ENCODE results near the gene TAF11. TPM values are rescaled to one million over a fixed set of nuclear protein-coding genes. Genes with fewer than 3 reads are reported as not detected.
"Not testable (repeated sequence)": the region's sequence is repeated elsewhere in the genome, so short reads cannot be mapped to it uniquely, and the experiment has no call there.

Gene TAF11
- total RNA-seq, 2 donors from 2014 or later, result 32.8 to 38.9 TPM

- Mint-ChIP-seq H3K27ac (no peak overlapping the region), H3K9me3 (no peaks in the 10 kb centered on the region), H3K4me1 (ENCODE audit: low read depth in 2 of 2) (peaks cover 24 to 25% of the 10 kb centered on the region in 2 donors), H3K36me3 (no peaks in the 10 kb centered on the region), H3K4me3 (no peak overlapping the region), H3K27me3 (no peaks in the 10 kb centered on the region)
- DNase-seq (ENCODE audit: low spot score) (no peak), ATAC-seq (no peak)
Measured at GRCh38 chr6:34916348-34916967, 28.6 kb upstream of the TAF11 start.

- Mint-ChIP-seq H3K27me3 (peaks cover 0 to 3% of the 10 kb centered on the region in 2 donors), H3K27ac (no peak overlapping the region), H3K9me3 (no peaks in the 10 kb centered on the region), H3K36me3 (no peaks in the 10 kb centered on the region), H3K4me3 (no peak overlapping the region), H3K4me1 (ENCODE audit: low read depth in 2 of 2) (peaks cover 32 to 35% of the 10 kb centered on the region in 2 donors)
- DNase-seq (ENCODE audit: low spot score), result no peak
- no peak for ATAC-seq
Measured at GRCh38 chr6:34914358-34914757, 26.5 kb upstream of the TAF11 start.

- H3K27ac Mint-ChIP-seq, result peak overlapping the region; percentile 3 to 78
- no peaks in the 10 kb centered on the region for H3K9me3 Mint-ChIP-seq
- no peaks in the 10 kb centered on the region for H3K36me3 Mint-ChIP-seq
- H3K4me3 Mint-ChIP-seq, result peak overlapping the region; percentile 46
- ATAC-seq, result peak; percentile 77 to 93
- H3K27me3 Mint-ChIP-seq, result peaks cover 0 to 4% of the 10 kb centered on the region in 2 donors
- peaks cover 35 to 37% of the 10 kb centered on the region in 2 donors for H3K4me1 Mint-ChIP-seq (ENCODE audit: low read depth in 2 of 2)
- no peak for DNase-seq (ENCODE audit: low spot score)
Measured at GRCh38 chr6:34912715-34913464, 25.0 kb upstream of the TAF11 start.

- peaks cover 38 to 41% of the 10 kb centered on the region in 2 donors for H3K4me1 Mint-ChIP-seq (ENCODE audit: low read depth in 2 of 2)
- no peak overlapping the region for H3K4me3 Mint-ChIP-seq
- peaks cover 0 to 4% of the 10 kb centered on the region in 2 donors for H3K27me3 Mint-ChIP-seq
- ATAC-seq (no peak), DNase-seq (ENCODE audit: low spot score) (no peak)
- no peak overlapping the region for H3K27ac Mint-ChIP-seq
- H3K9me3 Mint-ChIP-seq, result no peaks in the 10 kb centered on the region
- H3K36me3 Mint-ChIP-seq, result no peaks in the 10 kb centered on the region
Measured at GRCh38 chr6:34911822-34912221, 24.0 kb upstream of the TAF11 start.

GRCh38 chr6:34909320-34909883, 21.6 kb upstream of the TAF11 start:
- H3K27ac Mint-ChIP-seq, result no peak overlapping the region
- DNase-seq (ENCODE audit: low spot score) (no peak), ATAC-seq (no peak)
- no peak overlapping the region for H3K4me3 Mint-ChIP-seq
- H3K27me3 Mint-ChIP-seq, result peaks cover 0 to 4% of the 10 kb centered on the region in 2 donors
- H3K36me3 Mint-ChIP-seq, result no peaks in the 10 kb centered on the region
- H3K4me1 Mint-ChIP-seq (ENCODE audit: low read depth in 2 of 2), result peaks cover 62% of the 10 kb centered on the region in 2 donors
- H3K9me3 Mint-ChIP-seq, result no peaks in the 10 kb centered on the region

GRCh38 chr6:34908194-34908593, 20.4 kb upstream of the TAF11 start:
- Mint-ChIP-seq H3K27me3 (peaks cover 0 to 4% of the 10 kb centered on the region in 2 donors), H3K36me3 (no peaks in the 10 kb centered on the region), H3K27ac (peak overlapping the region in 1 of 2 donors; percentile 69), H3K4me1 (ENCODE audit: low read depth in 2 of 2) (peaks cover 62% of the 10 kb centered on the region in 2 donors), H3K4me3 (no peak overlapping the region), H3K9me3 (no peaks in the 10 kb centered on the region)
- DNase-seq (ENCODE audit: low spot score) (no peak), ATAC-seq (no peak)

GRCh38 chr6:34906826-34907225, 19.0 kb upstream of the TAF11 start:
- Mint-ChIP-seq H3K27me3 (peaks cover 0 to 4% of the 10 kb centered on the region in 2 donors), H3K27ac (peak overlapping the region in 1 of 2 donors; percentile 96), H3K9me3 (no peaks in the 10 kb centered on the region), H3K36me3 (no peaks in the 10 kb centered on the region), H3K4me1 (ENCODE audit: low read depth in 2 of 2) (peaks cover 50 to 51% of the 10 kb centered on the region in 2 donors), H3K4me3 (no peak overlapping the region)
- DNase-seq (ENCODE audit: low spot score), result no peak
- ATAC-seq, result no peak

- ATAC-seq, result peak; percentile 91 to 94
- Mint-ChIP-seq H3K36me3 (no peaks in the 10 kb centered on the region), H3K4me1 (ENCODE audit: low read depth in 2 of 2) (peaks cover 42 to 51% of the 10 kb centered on the region in 2 donors), H3K27ac (peak overlapping the region; percentile 59 to 96), H3K4me3 (peak overlapping the region; percentile 63), H3K27me3 (peaks cover 0 to 4% of the 10 kb centered on the region in 2 donors), H3K9me3 (no peaks in the 10 kb centered on the region)
- DNase-seq (ENCODE audit: low spot score), result no peak
Measured at GRCh38 chr6:34904990-34905613, 17.3 kb upstream of the TAF11 start.

- H3K4me3 Mint-ChIP-seq, result no peak overlapping the region
- no peak for DNase-seq (ENCODE audit: low spot score)
- no peaks in the 10 kb centered on the region for H3K36me3 Mint-ChIP-seq
- H3K9me3 Mint-ChIP-seq, result no peaks in the 10 kb centered on the region
- peaks cover 31 to 32% of the 10 kb centered on the region in 2 donors for H3K4me1 Mint-ChIP-seq (ENCODE audit: low read depth in 2 of 2)
- H3K27me3 Mint-ChIP-seq, result no peaks in the 10 kb centered on the region
- no peak for ATAC-seq
- no peak overlapping the region for H3K27ac Mint-ChIP-seq
Measured at GRCh38 chr6:34901930-34902329, 14.1 kb upstream of the TAF11 start.

GRCh38 chr6:34900321-34901031, 12.6 kb upstream of the TAF11 start:
- Mint-ChIP-seq H3K27me3 (no peaks in the 10 kb centered on the region), H3K27ac (no peak overlapping the region), H3K4me3 (no peak overlapping the region), H3K4me1 (ENCODE audit: low read depth in 2 of 2) (peaks cover 18 to 20% of the 10 kb centered on the region in 2 donors), H3K36me3 (no peaks in the 10 kb centered on the region), H3K9me3 (no peaks in the 10 kb centered on the region)
- DNase-seq (ENCODE audit: low spot score) (no peak), ATAC-seq (no peak)

- H3K27ac Mint-ChIP-seq; H3K27me3 Mint-ChIP-seq; ATAC-seq; H3K36me3 Mint-ChIP-seq; DNase-seq (ENCODE audit: low spot score); H3K4me3 Mint-ChIP-seq; H3K9me3 Mint-ChIP-seq: not testable (repeated sequence)
- peaks cover 11 to 13% of the 10 kb centered on the region in 2 donors for H3K4me1 Mint-ChIP-seq (ENCODE audit: low read depth in 2 of 2)
Measured at GRCh38 chr6:34899748-34900147, 11.9 kb upstream of the TAF11 start.

- Mint-ChIP-seq H3K27ac (no peak overlapping the region), H3K36me3 (no peaks in the 10 kb centered on the region), H3K4me1 (ENCODE audit: low read depth in 2 of 2) (peaks cover 8 to 10% of the 10 kb centered on the region in 2 donors), H3K9me3 (no peaks in the 10 kb centered on the region), H3K4me3 (no peak overlapping the region), H3K27me3 (no peaks in the 10 kb centered on the region)
- ATAC-seq (no peak), DNase-seq (ENCODE audit: low spot score) (no peak)
Measured at GRCh38 chr6:34897716-34898115, 9.9 kb upstream of the TAF11 start.

- Mint-ChIP-seq H3K27ac (no peak overlapping the region), H3K36me3 (no peaks in the 10 kb centered on the region), H3K9me3 (no peaks in the 10 kb centered on the region), H3K4me3 (no peak overlapping the region), H3K27me3 (no peaks in the 10 kb centered on the region), H3K4me1 (ENCODE audit: low read depth in 2 of 2) (peaks cover 10 to 12% of the 10 kb centered on the region in 2 donors)
- DNase-seq (ENCODE audit: low spot score) (no peak), ATAC-seq (no peak)
Measured at GRCh38 chr6:34897130-34897529, 9.3 kb upstream of the TAF11 start.
